ENCODE measurements around the gene ABCG1.

DNA sequence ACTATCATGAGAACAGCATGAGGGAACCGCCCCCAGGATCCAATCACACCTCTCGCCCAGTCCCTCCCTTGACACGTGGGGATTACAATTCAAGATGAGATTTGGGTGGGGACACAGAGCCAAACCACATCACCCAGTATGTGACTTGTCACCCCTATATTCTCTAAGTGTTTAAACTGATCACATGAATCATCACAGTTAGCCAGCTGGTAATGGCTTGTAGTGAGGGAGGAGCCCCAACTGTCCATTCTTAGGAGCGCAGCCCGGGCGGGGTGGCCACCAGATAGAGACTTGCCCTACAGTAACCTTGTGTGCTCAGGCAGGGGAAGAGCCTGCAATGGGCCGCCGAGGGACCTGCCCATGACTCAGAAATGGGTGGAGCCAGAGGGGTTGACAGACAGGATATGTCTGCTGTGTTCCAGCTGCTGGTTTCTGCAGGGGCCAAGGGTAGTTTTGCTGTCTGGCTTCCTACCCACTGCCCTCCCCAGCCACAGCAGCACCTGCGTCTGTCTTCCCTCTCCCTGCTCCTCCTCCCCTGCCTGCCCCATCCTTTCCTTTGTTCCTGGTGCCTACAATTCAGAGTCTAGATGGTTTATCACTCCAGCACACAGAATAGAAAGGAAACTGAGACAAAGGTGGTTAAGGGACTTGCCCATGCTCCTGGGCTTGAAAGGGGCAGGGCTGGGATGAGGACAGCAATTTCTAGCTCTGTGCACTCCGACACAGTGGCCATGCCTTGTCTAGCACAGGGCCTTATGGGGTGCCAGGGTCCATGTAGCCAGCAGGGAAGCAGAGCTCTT lies 9.2 kb downstream of the ABCG1 start:
- no peak for TF ChIP-seq ELF4 (IDR thresholded peaks at IDR 0.05)
- no peak for TF ChIP-seq FOXM1 (IDR thresholded peaks at IDR 0.05; ENCODE audit: borderline replicate concordance)
- no peak for TF ChIP-seq ZNF384 (IDR thresholded peaks at IDR 0.05)
- TF ChIP-seq ARNT (IDR thresholded peaks at IDR 0.05) = no peak
- no peak for TF ChIP-seq HDGF (IDR thresholded peaks at IDR 0.05; ENCODE audit: borderline replicate concordance)
- TF ChIP-seq SP1 (IDR thresholded peaks at IDR 0.05) = no peak
- TF ChIP-seq SUZ12 (IDR thresholded peaks at IDR 0.05) = no peak
- TF ChIP-seq TARDBP (IDR thresholded peaks at IDR 0.05) = no peak
- TF ChIP-seq FOXK2 (IDR thresholded peaks at IDR 0.05) = no peak
- no peak for TF ChIP-seq NFRKB (IDR thresholded peaks at IDR 0.05)
- TF ChIP-seq L3MBTL2 (conservative IDR thresholded peaks at IDR 0.05) = no peak
- no peak for TF ChIP-seq FOXA1 (IDR thresholded peaks at IDR 0.05)
- no peak for TF ChIP-seq CTBP1 (IDR thresholded peaks at IDR 0.05; ENCODE audit: borderline replicate concordance)

All from HEK293T (cell line).